Activated T-helper 1 cell treated with Interleukin-2 at 50 U/mL for 16 hours (primary cell): ENCODE measurements around the gene FAM120AOS.
"Not testable (repeated sequence)": the region's sequence is repeated elsewhere in the genome, so short reads cannot be mapped to it uniquely, and the experiment has no call there.

Source experiments
- DNase-seq: peaks from one replicate; pipeline ENCODE4 v3.0.0-alpha.2; 2020; ENCODE audit warnings: low read depth

FAM120AOS gene

DNA sequence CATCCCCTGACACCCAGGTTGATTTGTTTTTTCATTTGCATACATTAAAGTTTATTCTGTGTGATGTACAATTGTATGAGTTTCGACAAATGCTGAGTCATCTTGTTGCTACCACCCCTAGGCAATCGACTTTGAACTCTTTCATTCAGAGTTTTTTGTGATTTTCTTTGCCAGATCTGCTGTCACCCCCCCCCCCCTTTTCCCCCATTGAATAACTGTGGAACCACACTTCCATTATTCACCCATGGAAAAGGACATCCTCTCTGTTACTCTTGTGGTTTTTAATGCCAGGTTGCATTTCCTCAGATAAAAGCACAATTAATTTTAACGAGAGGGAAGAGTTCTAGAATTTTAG, 13.7 kb upstream of the FAM120AOS start:
- no peak for DNase-seq

DNA sequence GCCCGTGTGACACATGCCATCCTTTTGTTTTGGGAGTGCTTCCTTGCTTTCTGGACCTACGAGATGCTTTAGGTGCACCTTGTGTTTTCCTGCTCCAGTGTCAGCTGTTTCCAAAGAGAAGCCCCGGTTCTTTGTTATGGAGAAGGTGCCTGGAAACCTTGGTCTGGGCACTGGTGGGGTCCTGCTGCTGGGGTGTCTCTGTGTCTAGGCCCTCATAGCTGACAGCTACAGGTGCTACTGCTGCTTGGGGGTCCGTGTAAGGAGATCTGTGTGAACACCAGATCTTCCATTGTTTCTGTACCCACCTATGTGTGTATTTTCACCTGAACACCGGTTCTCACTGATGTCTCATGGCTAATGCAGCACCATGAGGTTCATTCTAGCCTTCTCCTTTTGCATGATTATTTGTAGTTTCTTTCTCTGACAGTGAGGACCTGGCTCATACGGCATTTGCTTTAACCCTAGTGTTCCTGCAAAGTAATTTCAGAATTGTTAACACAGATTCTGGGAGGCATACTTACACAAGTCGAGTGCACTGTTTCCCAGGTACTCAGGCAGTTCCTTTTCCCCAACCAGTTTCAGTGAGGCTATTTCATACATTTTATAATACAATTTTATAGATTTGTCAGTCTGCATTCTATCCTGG, 13.2 kb upstream of the FAM120AOS start:
- no peak for DNase-seq

DNA sequence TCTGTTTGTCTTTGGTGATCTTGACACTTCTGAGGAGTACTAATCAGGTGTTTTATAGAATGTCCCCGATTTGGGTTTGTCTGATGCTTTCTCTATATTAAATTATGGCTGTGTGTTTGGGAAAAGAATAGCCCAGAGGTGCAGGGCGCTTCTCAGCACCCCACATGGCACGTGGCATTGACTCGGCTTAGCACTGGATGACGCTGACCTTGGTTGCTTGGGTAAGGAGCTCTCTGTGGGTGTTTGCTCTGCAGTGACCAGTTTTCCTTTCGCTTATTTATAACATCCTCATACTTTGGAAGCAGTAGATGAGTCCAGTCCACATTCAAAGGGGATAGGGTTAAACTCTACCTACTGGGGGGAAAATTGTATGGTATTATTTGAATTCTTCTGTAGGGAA, 12.5 kb upstream of the FAM120AOS start:
- DNase-seq, result no peak

DNA sequence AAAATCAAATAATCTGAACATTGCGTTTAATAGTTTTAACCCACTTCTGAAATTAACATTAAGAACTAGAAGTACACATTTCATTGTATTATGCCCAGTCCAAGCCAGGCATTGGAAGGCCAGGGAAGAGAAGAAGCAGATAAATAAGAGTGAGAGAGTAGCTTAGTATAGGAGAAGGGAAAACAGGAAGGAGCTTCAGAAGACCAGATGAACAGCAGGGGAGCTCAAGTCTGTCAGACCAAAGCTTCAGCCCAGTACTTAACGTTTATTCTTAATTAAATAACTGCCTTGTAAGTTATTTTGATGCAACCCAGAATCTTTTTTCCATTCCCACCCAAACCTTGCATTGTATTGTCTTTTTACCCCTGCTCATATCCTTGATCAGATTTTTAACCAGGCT, 11.5 kb upstream of the FAM120AOS start:
- DNase-seq, result no peak

DNA sequence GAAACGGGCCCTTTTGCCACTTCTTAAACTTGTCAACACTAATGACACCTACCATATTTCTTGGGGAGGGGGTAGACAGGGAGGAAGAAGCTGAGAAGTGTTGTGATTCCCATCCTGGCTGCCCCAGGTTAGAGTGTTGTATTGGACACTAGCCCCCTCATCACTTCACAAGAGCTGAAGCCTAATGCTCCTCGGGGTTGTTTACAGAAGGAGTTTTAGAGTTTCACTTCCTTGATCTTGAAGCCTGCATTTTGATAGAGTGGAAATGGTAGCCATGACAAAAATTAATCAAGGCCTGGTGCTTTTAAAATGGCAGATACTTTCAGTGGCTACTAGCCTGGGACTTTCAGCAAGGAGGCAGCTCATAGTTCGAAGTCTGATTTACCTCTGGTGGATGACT, 11.0 kb upstream of the FAM120AOS start:
- no peak for DNase-seq

DNA sequence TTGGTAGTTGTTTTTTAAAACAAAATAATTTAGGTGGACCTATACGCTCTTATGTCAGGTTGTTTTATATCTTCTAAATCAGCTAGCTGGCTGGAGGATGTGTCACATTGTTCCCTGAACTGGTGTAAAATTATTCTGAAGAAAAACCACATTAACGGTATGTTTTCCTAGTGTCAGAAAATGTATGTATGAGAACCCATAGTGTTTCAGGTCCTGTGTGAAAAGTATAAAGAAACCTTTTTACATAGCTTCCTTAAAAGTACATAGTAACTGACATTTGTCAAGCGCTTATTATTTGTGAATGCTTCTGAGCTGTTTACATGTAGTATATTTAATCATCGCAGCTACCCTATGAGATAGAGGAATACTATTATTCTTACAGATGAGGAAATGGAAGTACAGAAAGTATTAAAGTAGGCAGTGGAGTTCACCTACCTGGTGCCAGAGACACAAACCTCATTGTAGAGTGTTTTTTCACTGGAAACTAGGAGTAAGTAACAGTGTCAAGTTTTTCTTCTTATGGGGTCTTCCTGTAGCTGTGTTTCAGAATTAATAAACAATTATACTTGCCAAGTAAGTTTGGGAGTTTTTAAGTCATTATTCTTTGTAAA, 10.4 kb upstream of the FAM120AOS start:
- DNase-seq, result no peak

DNA sequence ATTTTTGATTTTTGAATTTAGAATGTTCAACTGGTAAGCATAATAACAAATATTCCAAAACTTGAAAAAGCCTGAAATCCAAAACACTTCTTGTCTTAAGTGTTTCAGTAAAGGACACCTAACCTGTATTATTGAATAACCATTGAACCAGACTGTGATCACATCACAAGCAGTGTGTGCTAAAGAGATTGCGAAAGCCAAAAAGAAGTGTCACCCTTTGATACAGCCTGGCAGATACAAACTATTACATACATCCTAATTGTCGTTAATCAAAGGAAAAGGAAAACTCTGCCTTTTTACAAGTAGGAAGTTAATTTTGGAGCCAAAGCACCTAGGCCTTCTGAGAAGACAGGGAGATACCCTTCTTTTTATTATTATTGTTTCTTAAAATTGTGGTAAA, 8.4 kb upstream of the FAM120AOS start:
- DNase-seq, result no peak

DNA sequence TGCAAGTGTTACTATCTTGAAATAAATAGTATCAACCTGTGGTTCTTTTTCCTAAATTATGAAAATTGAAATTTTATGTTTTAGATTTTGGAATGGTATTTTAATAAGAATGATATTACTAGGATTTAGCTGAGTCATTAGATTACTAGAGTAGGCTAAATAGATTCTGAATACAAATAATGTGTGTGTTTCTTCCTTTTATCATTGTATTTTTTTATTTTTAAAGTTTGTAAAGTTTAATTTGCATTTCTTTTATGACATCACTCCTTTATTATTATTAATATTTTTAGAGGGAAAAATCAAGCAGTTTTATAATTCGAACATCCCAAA, 8.0 kb upstream of the FAM120AOS start:
- DNase-seq, result no peak

DNA sequence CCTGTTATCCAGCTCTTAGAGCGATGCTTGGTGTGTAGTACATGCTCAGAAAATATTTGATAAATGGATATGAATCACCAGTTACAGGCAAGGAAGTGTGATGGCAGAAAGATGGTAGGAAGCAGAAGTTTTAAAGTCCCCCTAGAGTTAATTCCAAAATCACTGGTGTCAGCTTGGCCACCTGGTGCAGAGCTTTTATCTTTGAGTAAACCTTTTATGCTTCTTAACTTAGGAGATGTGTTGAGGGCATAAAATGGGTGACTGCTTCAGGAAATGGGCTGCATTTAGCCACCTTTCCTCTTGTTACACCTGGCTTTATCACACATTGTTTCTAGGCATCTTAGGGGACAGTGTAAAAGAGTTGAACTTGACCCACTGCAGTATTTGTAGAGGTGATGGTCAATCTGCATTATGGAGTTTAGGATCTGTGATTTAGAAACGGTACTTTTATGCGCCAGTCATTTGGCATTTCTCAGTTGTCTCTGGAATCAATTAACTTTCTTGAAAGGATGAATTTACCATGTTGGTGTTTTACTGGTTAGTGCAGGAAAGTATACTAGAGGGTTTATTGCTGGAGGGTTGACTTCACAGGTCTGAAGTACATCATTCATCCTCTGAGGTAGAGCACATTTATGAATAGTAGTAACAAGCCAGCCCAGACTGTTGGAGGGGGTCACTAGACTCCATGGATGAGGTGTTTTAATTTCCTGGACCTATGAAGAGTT, 7.5 kb upstream of the FAM120AOS start:
- no peak for DNase-seq

DNA sequence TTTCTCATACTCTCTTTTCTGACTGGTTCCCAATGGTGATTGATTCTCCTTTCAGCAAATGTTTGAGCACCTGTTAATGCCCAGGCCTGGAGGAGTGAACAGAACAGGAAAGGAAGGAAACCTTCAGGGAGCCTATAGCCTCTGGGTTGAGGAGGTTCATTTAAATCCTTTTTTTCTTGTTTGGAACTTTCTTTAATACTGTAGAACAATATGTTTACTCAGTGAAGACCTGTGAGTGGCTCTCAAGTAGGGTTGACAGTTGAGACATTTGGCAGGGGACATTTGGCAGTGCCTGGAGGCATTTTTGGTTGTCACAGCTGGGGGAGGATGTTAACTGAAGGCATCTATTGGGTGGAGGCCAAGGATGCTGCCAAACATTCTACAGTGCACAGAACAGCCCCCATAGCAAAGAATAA, 6.1 kb upstream of the FAM120AOS start:
- DNase-seq, result no peak

DNA sequence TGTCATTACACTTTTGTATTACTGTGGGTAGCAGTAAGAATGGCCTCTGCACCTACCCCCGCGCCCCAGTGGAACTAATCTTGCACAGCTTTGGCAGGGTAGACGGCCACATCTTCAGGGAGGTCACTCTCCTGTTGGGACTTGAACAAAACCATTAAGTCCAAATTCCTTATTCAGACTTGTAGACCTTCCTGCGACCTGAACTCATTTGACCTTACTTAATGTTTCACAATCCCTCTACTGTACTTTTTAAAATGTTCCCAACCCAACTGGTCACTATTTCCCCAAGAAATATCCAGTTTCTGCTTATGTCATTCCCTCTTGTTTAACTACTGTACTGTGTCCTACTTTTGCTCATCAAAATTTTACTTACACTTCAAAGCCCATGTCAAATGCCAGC, 5.3 kb upstream of the FAM120AOS start:
- no peak for DNase-seq

DNA sequence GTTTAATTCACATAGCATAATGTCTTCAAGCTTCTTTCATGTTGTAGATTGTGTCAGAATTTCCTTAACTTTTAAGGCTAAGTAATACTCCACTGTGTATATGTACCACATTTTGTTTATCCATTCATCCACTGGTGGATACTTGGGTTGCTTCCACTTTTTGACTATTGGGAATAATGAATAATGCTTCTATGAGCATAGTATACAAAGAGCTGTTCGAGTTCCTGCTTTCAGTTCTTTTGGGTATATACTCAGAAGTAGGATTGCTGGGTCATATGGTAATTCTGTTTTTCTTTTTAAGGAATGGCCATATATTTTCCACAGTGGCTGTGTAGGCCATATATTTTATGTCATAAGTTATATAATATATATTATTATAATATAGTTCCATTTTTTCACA, 3.6 kb upstream of the FAM120AOS start:
- no peak for DNase-seq

DNA sequence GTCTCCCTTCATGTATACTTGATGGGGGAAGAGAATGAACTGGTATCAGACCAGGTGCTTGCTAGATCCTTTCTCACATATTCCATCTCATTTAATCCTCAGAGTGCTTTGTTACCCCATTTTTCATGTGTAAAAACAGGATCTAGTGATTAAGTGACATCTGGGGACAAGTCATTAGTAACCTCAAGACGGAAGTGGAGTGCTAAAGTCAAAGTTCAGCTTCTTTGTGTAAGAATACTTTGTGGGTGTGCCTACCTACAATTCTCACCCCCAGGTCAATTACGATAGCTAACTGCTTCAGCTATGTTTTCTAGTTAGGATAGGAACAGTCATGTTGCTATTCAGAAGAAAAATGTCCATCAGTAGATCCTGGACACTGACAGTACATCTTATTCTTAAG, 3.1 kb upstream of the FAM120AOS start:
- no peak for DNase-seq

DNA sequence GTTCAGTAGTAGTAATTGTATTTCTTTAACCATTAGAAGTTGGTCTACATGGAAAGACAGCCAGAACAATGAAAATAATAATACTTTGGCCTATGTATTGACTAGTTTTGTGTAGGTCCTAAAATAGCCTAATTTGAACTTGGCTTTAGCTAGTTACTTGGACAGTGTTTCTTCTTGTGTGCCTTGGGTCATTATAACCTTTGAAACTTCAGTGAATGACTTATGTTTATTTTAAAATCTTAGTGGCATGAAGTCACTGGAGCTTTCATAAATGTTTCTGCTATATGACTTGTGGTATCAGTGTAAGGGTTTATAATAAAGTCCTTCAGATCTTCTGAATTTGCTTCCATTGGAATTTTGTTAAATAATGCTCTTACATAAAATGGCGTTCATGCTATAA, 2.6 kb upstream of the FAM120AOS start:
- no peak for DNase-seq

DNA sequence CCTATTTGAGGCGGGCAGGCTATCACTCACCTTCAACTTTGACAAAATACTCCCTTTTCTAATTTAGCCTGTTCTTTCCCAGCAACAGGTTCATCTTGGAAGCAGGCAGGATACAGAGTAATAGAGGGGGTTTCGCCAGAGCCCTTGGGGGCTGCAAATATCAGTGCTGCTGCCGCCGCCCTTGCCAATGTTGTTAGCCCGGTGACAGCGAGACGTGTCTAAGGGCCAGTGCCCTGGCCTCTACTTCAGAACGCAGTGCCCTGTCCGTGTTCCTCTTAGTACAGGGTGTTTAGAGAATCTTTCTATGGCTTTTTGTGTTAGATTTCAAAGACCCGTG, 703 bp downstream of the FAM120AOS start:
- no peak for DNase-seq

DNA sequence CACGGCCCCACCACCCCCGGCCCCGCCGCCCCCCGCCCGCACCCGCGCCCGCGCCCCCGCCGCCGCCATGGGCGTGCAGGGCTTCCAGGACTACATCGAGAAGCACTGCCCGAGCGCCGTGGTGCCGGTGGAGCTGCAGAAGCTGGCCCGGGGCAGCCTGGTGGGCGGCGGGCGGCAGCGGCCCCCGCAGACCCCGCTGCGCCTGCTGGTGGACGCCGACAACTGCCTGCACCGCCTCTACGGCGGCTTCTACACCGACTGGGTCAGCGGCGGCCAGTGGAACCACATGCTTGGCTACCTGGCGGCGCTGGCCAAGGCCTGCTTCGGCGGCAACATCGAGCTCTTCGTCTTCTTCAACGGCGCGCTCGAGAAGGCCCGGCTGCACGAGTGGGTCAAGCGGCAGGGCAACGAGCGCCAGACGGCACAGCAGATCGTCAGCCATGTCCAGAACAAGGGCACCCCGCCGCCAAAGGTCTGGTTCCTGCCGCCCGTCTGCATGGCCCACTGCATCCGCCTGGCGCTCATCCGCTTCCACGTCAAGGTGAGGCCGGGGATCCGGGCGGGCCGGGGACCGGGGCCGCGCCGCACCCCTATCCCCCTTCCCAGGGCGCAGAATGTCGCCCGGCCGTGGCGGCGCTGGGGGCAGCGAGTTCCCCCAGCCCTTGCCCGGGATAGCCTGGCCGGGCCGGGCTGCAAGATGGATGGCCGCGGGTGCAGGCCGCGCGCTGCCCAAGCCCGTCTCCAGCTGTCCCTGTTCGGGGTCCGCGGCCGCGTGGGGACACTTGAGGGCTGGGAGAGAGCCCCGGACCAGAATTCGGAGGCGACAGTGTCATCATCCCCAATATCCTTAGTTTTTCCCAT, 1.3 kb downstream of the FAM120AOS start:
- DNase-seq, result peak; percentile 34

DNA sequence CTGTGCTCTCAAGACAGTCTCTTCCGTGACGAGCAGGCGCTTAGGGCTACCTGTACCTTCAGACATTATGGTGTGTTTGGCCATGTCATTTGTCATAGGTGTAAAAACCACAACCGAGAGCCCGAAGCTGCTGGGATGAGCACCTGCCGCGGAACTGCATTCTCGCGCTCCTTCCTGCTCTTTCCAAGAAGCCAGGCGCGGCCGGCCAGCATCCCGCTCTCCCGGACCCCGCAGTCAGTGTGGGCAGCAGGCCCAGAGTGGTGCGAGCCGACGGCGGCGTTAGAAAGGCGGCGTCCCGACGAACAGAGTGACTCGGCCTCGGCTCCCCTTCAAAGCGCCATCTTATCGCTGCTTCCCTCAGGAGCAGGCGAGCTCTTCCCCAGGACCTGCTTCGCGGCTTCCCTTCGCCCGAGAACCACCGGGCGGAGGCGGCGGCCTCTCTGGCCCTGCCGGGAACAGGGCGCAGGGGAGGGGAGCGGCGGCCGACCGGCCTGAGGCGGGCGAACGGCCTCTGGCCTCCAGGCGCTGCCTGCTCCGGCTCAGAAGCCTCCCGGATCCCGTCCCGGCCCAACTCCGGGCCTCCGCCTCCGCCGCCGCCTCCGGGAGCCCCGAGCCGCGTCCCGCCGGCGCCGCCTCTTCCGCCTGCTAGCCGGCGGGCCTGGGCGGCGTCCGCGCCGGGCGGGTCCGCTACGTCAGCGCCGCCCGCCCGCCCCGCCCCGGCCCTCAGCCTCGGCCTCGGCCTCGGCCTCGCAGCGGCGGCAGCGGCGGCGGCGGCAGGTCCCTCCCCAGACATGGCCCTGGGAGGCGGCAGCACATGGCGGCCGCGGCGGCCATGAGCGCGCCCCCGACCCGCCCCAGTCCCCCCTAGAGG, 2.2 kb downstream of the FAM120AOS start, which contains the start of gene FAM120A:
Gene FAM120A (plus strand): TSS at position 741 of the 871 bp plus-strand sequence. CDS start 231 bp downstream, outside the sequence.
- DNase-seq, result peak; percentile 70

DNA sequence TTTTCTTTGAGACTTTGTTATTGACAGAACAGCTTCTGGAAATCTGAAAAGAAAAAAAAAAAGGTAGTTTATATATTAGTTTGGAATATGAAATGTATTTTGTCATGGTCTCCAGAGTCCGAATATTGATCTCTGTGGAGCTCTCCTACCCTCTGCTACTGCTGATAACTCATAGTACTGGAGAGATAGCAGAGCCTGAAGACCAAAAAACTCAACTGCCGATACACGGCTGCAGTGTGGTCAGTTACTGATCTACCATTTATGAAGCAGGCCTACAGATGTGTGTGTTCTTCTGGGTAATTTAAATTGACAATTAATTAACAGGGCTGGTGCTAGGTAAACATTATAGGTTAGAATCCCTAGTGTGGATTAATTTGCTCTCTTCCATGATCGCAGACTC, 5.7 kb downstream of the FAM120AOS start:
- no peak for DNase-seq

DNA sequence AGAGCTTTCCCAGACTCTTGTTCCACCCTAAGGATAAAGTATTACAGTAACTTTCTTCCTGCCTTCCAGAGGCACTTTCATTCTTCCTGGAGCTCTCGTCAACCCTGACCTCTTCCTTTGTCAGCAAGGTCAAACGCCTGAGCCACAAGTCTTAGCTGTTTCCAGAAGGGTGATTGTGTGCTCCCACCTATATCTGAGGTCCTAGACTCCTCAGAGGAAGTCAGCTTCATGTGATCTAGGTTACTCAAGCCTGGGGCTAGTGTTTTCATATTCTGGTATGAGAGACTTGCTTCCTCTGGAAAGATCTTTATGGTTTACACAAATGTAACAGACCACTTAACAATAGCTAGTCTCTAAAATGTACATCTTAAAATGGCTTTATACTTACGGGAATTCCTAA, 7.3 kb downstream of the FAM120AOS start:
- no peak for DNase-seq

DNA sequence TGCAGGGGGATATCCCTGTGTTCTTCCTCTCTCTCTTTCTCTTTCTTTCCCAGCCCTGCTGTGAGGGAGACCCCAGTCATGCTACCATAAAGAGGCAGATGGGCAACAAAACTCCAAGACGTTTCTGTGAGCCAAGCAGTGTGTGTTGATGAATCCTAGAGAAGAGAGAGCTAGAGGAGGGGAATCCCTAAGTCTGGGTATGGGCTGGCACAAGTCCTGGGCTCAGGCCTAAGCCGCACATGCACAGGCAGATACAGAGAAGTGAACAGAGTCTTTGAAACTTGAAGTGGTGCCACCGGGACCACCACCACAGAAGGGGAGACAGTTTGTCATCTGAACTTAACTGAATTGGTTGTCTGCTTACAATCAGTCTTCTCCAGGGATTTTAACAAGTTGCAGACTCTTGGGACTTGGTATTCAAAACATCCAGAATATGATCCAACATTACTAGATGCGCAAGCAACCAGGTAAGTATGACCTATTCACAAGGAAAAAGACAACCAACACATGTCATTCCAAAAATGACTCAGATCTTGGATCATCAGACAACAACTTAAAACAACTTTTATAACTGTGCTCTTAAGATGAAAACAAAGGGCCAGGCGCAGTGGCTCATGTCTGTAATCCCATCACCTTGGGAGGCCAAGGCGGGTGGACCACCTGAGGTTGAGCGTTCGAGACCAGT, 12.3 kb downstream of the FAM120AOS start:
- DNase-seq, result no peak

DNA sequence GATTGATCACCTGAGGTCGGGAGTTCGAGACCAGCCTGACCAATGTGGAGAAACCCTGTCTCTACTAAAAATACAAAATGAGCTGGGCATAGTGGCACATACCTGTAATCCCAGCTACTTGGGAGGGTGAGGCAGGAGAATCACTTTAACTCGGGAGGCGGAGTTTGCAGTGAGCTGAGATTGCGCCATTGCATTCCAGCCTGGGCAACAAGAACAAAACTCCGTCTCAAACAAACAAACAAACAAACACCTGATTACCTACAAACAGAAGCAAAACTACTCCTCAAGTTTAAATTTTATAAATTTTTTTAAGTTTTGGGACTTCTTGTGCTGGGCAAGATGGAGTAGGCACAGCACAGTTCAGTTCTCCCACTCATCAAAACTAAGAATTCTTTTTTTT, 14.1 kb downstream of the FAM120AOS start:
- DNase-seq, result not testable (repeated sequence)
